SU-DHL-6 (cell line): ENCODE measurements around the gene ELMO2.

Experiments used
- H2AFZ ChIP-seq: fragments of 200-600 bp; sonication (generic); 2 replicates; pipeline ENCODE4 v1.6.1; 2014; ENCODE audit warnings: low read depth, mild to moderate bottlenecking, moderate library complexity, mixed read lengths, antibody characterized with exemption, low read length; ENCODE audit not compliant: severe bottlenecking
- H3F3A ChIP-seq: fragments of 200-600 bp; shearing (Covaris generic); 2 replicates; pipeline ENCODE4 v1.6.0; 2016; ENCODE audit warnings: antibody characterized with exemption, mild to moderate bottlenecking; ENCODE audit not compliant: insufficient read depth
- H3K27ac ChIP-seq: fragments of 200-600 bp; sonication (generic); 2 replicates; pipeline ENCODE4 v1.5.1; 2016; ENCODE audit warnings: low read depth, mild to moderate bottlenecking, low read length, moderate library complexity, mixed read lengths
- H3K27me3 ChIP-seq: fragments of 200-600 bp; sonication (generic), shearing (Covaris generic); 2 replicates; pipeline ENCODE4 v1.6.0; 2014; ENCODE audit warnings: mild to moderate bottlenecking, low read length
- H3K36me3 ChIP-seq: fragments of 200-600 bp; sonication (generic); 2 replicates; pipeline ENCODE4 v1.6.1; 2014; ENCODE audit warnings: mild to moderate bottlenecking, low read length, mixed read lengths
- H3K4me2 ChIP-seq: fragments of 300-600, 200-600 bp; shearing (Covaris generic), sonication (generic); 2 replicates; pipeline ENCODE4 v1.6.0; 2014; ENCODE audit warnings: low read length, low read depth, mild to moderate bottlenecking; ENCODE audit not compliant: poor library complexity, severe bottlenecking
- H3K4me3 ChIP-seq: fragments of 200-600 bp; sonication (generic); 2 replicates; pipeline ENCODE4 v1.5.1; 2014; ENCODE audit warnings: antibody characterized with exemption, low read length, mild to moderate bottlenecking, mixed read lengths; ENCODE audit not compliant: insufficient read depth, poor library complexity, severe bottlenecking
- H3K79me2 ChIP-seq: fragments of 200-600 bp; sonication (generic); 2 replicates; pipeline ENCODE4 v1.6.1; 2014; ENCODE audit warnings: mild to moderate bottlenecking, low read length, moderate library complexity; ENCODE audit not compliant: insufficient read depth
- H3K9ac ChIP-seq: fragments of 200-600 bp; sonication (generic); 2 replicates; pipeline ENCODE4 v1.7.0; 2014; ENCODE audit warnings: mild to moderate bottlenecking, low read length
- H3K9me2 ChIP-seq: fragments of 200-600 bp; sonication (generic); replicated peaks from 2 replicates; pipeline ENCODE4 v1.6.1; 2014; ENCODE audit warnings: low read length; ENCODE audit not compliant: insufficient read depth
- H3K9me3 ChIP-seq: fragments of 200-600 bp; sonication (generic); 2 replicates; pipeline ENCODE4 v1.6.1; 2014; ENCODE audit warnings: low read length, mixed read lengths; ENCODE audit not compliant: insufficient read depth
- H4K20me1 ChIP-seq: fragments of 200-600 bp; sonication (generic); 2 replicates; pipeline ENCODE4 v1.6.1; 2014; ENCODE audit warnings: low read depth, mild to moderate bottlenecking, antibody characterized with exemption, low read length, moderate library complexity, mixed read lengths
- CTCF ChIP-seq: fragments of 200-600 bp; sonication (generic); IDR thresholded peaks from one replicate; pipeline ENCODE4 v1.5.1; 2017; ENCODE audit warnings: antibody characterized with exemption, mild to moderate bottlenecking, low read length, moderate library complexity; ENCODE audit not compliant: insufficient read depth, poor library complexity, severe bottlenecking
- EZH2phosphoT487 ChIP-seq: fragments of 200-600 bp; sonication (generic), shearing (Covaris generic); conservative IDR thresholded peaks from 2 replicates; pipeline ENCODE4 v1.6.1; 2018; ENCODE audit warnings: mild to moderate bottlenecking, antibody characterized with exemption, low read length, moderate library complexity, mixed read lengths

Gene ELMO2

GRCh38 chr20:46439837-46440236, 33.4 kb upstream of the ELMO2 start:
- Histone ChIP-seq H3K36me3 (no peaks in the 10 kb centered on the region), H3K9ac (no peak overlapping the region), H3K9me3 (no peaks in the 10 kb centered on the region), H4K20me1 (no peaks in the 10 kb centered on the region), H3K9me2 (no peaks in the 10 kb centered on the region), H3K4me2 (no peak overlapping the region), H3F3A (no peaks in the 10 kb centered on the region), H2AFZ (no peak overlapping the region), H3K79me2 (no peaks in the 10 kb centered on the region), H3K4me3 (no peak overlapping the region), H3K27ac (no peak overlapping the region), H3K27me3 (peaks cover 3% of the 10 kb centered on the region; the same call in 1 of the 2 replicates)
- TF ChIP-seq CTCF = no peak
- TF ChIP-seq EZH2phosphoT487 = no peak

- Histone ChIP-seq H3K27me3 (no peaks in the 10 kb centered on the region), H3K79me2 (no peaks in the 10 kb centered on the region), H2AFZ (no peak overlapping the region), H3K27ac (no peak overlapping the region), H3K9me3 (no peaks in the 10 kb centered on the region), H3K9me2 (no peaks in the 10 kb centered on the region), H3F3A (no peaks in the 10 kb centered on the region), H3K4me2 (no peak overlapping the region), H4K20me1 (no peaks in the 10 kb centered on the region), H3K4me3 (no peak overlapping the region), H3K36me3 (no peaks in the 10 kb centered on the region), H3K9ac (no peak overlapping the region)
- no peak for TF ChIP-seq CTCF
- TF ChIP-seq EZH2phosphoT487 = no peak
These were observed 31.8 kb upstream of the ELMO2 start for GRCh38 chr20:46438156-46438750.

GRCh38 chr20:46435146-46435545, 28.7 kb upstream of the ELMO2 start:
- Histone ChIP-seq H3K9me3 (no peaks in the 10 kb centered on the region), H3K36me3 (no peaks in the 10 kb centered on the region), H3F3A (no peaks in the 10 kb centered on the region), H3K27me3 (no peaks in the 10 kb centered on the region), H4K20me1 (no peaks in the 10 kb centered on the region), H3K4me2 (no peak overlapping the region), H2AFZ (no peak overlapping the region), H3K9me2 (no peaks in the 10 kb centered on the region), H3K79me2 (no peaks in the 10 kb centered on the region), H3K4me3 (no peak overlapping the region), H3K27ac (no peak overlapping the region), H3K9ac (no peak overlapping the region)
- TF ChIP-seq CTCF (no peak), EZH2phosphoT487 (no peak)
